ENCODE data around the gene VPS36. TPM values are rescaled to one million over a fixed set of nuclear protein-coding genes. Genes with fewer than 3 reads are reported as not detected.

The VPS36 gene
- polyA plus RNA-seq, 1 donor (not counting 4 experiments of a cell fraction or from before 2014, with no cell fraction given): 36.5 TPM

GRCh38 chr13:52383366-52383765, 67.1 kb downstream of the VPS36 start:
- Histone ChIP-seq H3K36me3 (ENCODE audit: control insufficient read depth in 2 of 2, extremely low read depth in 1 of 2, insufficient read depth in 2 of 2, low read length in 2 of 2) (peaks cover 6 to 9% of the 10 kb centered on the region in 2 experiments), H3K27me3 (ENCODE audit: control insufficient read depth, extremely low read depth, insufficient read depth, low read length) (no peaks in the 10 kb centered on the region), H2AFZ (ENCODE audit: control insufficient read depth, low read length) (no peak overlapping the region), H3K79me2 (ENCODE audit: control insufficient read depth, insufficient read depth, low read length) (no peaks in the 10 kb centered on the region), H3K4me3 (ENCODE audit: control insufficient read depth in 2 of 3, extremely low read depth in 1 of 3, insufficient read depth in 2 of 3, low read depth in 1 of 3, low read length in 3 of 3) (no peak overlapping the region), H3K27ac (ENCODE audit: control insufficient read depth, insufficient read depth, low read length) (no peak overlapping the region), H3K9me1 (ENCODE audit: control insufficient read depth, extremely low read depth, insufficient read depth, low read length) (no peaks in the 10 kb centered on the region), H3K9ac (ENCODE audit: control insufficient read depth, extremely low read depth, insufficient read depth, low read length) (no peak overlapping the region), H3K9me3 (ENCODE audit: control insufficient read depth, low read depth, low read length) (no peaks in the 10 kb centered on the region), H3K4me2 (ENCODE audit: control insufficient read depth, extremely low read depth, insufficient read depth, low read depth, low read length) (no peak overlapping the region), H4K20me1 (ENCODE audit: control insufficient read depth, extremely low read depth, insufficient read depth, low read length) (no peaks in the 10 kb centered on the region), H3K4me1 (ENCODE audit: control insufficient read depth, extremely low read depth, insufficient read depth, low read length) (no peaks in the 10 kb centered on the region)
- DNase-seq (ENCODE audit: low read depth, low spot score) (no peak), FAIRE-seq (peak; percentile 41)
- dilution Hi-C loops (cut with MboI; ENCODE audit: extremely low pct_ligation_motif_present, low sequenced_read_pairs): no loop called here
- TF ChIP-seq EZH2 (IDR thresholded peaks at IDR 0.05; ENCODE audit: low read length) (no peak), CTCF (optimal IDR thresholded peaks at IDR 0.05 in 1 of 3, IDR thresholded peaks at IDR 0.05 in 1 of 3, conservative IDR thresholded peaks at IDR 0.05 in 1 of 3; ENCODE audit: extremely low read depth in 1 of 3, insufficient read depth in 2 of 3, low read length in 3 of 3) (no peak)

GRCh38 chr13:52378312-52378711, 72.1 kb downstream of the VPS36 start:
- Histone ChIP-seq H3K79me2 (ENCODE audit: control insufficient read depth, insufficient read depth, low read length) (no peaks in the 10 kb centered on the region), H3K4me3 (ENCODE audit: control insufficient read depth in 2 of 3, extremely low read depth in 1 of 3, insufficient read depth in 2 of 3, low read depth in 1 of 3, low read length in 3 of 3) (no peak overlapping the region), H3K9ac (ENCODE audit: control insufficient read depth, extremely low read depth, insufficient read depth, low read length) (no peak overlapping the region), H3K27me3 (ENCODE audit: control insufficient read depth, extremely low read depth, insufficient read depth, low read length) (no peaks in the 10 kb centered on the region), H3K9me1 (ENCODE audit: control insufficient read depth, extremely low read depth, insufficient read depth, low read length) (no peaks in the 10 kb centered on the region), H4K20me1 (ENCODE audit: control insufficient read depth, extremely low read depth, insufficient read depth, low read length) (no peaks in the 10 kb centered on the region), H3K36me3 (ENCODE audit: control insufficient read depth in 2 of 2, extremely low read depth in 1 of 2, insufficient read depth in 2 of 2, low read length in 2 of 2) (peaks cover 6 to 14% of the 10 kb centered on the region in 2 experiments), H3K27ac (ENCODE audit: control insufficient read depth, insufficient read depth, low read length) (no peak overlapping the region), H3K9me3 (ENCODE audit: control insufficient read depth, low read depth, low read length) (no peaks in the 10 kb centered on the region), H3K4me2 (ENCODE audit: control insufficient read depth, extremely low read depth, insufficient read depth, low read depth, low read length) (no peak overlapping the region), H2AFZ (ENCODE audit: control insufficient read depth, low read length) (no peak overlapping the region), H3K4me1 (ENCODE audit: control insufficient read depth, extremely low read depth, insufficient read depth, low read length) (peaks cover 4% of the 10 kb centered on the region)
- FAIRE-seq: no peak
- DNase-seq (ENCODE audit: low read depth, low spot score): no peak
- dilution Hi-C loops (cut with MboI; ENCODE audit: extremely low pct_ligation_motif_present, low sequenced_read_pairs): no loop called here
- no peak for TF ChIP-seq CTCF (optimal IDR thresholded peaks at IDR 0.05 in 1 of 3, IDR thresholded peaks at IDR 0.05 in 1 of 3, conservative IDR thresholded peaks at IDR 0.05 in 1 of 3; ENCODE audit: extremely low read depth in 1 of 3, insufficient read depth in 2 of 3, low read length in 3 of 3)
- TF ChIP-seq EZH2 (IDR thresholded peaks at IDR 0.05; ENCODE audit: low read length): no peak
